HL-60/S4 treated with phorbol 12-myristate 13-acetate at 8.2 ng/mL for 4 days and 3 days (cell line): ENCODE measurements around the gene DPM1.

Experiments used
- in situ Hi-C: fragments of 300-500 bp; cut with MboI; formaldehyde crosslinking; loops from 2 replicates; pipeline ENCODE4 v1.15.0; 2022; ENCODE audit warnings: low sequenced_read_pairs

DPM1 gene

GRCh38 chr20:50980851-50981713 is 22.8 kb upstream of the DPM1 start:
- in situ Hi-C loops: loop anchor here (10.0 to 25.0 kb wide), 2 partner anchors 334 to 631 kb away; no protein-coding TSS in a partner anchor

GRCh38 chr20:50980071-50980681 is 21.8 kb upstream of the DPM1 start:
- in situ Hi-C loops: loop anchor here (10.0 to 25.0 kb wide), 2 partner anchors 335 to 632 kb away; no protein-coding TSS in a partner anchor

- in situ Hi-C loops: loop anchor here (25.0 kb wide), 1 partner anchor 634 kb away; no protein-coding TSS in a partner anchor
Observed at GRCh38 chr20:50978533-50978932, 20.2 kb upstream of the DPM1 start.

GRCh38 chr20:50977066-50978021 is 19.0 kb upstream of the DPM1 start:
- in situ Hi-C loops: loop anchor here (25.0 kb wide), 1 partner anchor 635 kb away; no protein-coding TSS in a partner anchor

GRCh38 chr20:50975701-50976330 is 17.5 kb upstream of the DPM1 start:
- in situ Hi-C loops: loop anchor here (25.0 kb wide), 1 partner anchor 636 kb away; no protein-coding TSS in a partner anchor

- in situ Hi-C loops: no loop called here
Observed at GRCh38 chr20:50969912-50970311, 11.6 kb upstream of the DPM1 start.

- in situ Hi-C loops: no loop called here
Observed at GRCh38 chr20:50969435-50969834, 11.1 kb upstream of the DPM1 start.

GRCh38 chr20:50968289-50968688 is 10.0 kb upstream of the DPM1 start:
- in situ Hi-C loops: no loop called here

- in situ Hi-C loops: no loop called here
Observed at GRCh38 chr20:50967586-50967985, 9.3 kb upstream of the DPM1 start.

- in situ Hi-C loops: no loop called here
Observed at GRCh38 chr20:50959543-50960126, 1.3 kb upstream of the DPM1 start.

- in situ Hi-C loops: no loop called here
Observed at GRCh38 chr20:50958615-50959542, 547 bp upstream of the DPM1 start, which contains the start of gene MOCS3. TSS of gene MOCS3 (plus strand) at chr20:50958818. CDS start at chr20:50958843, 25 bp downstream.

- in situ Hi-C loops: no loop called here
Observed at GRCh38 chr20:50957276-50957675, 1.1 kb downstream of the DPM1 start.

- in situ Hi-C loops: no loop called here
Observed at GRCh38 chr20:50953821-50954220, 4.5 kb downstream of the DPM1 start.

GRCh38 chr20:50953196-50953595 is 5.1 kb downstream of the DPM1 start:
- in situ Hi-C loops: no loop called here

GRCh38 chr20:50948132-50948785 is 10.1 kb downstream of the DPM1 start:
- in situ Hi-C loops: no loop called here

- in situ Hi-C loops: no loop called here
Observed at GRCh38 chr20:50943069-50943468, 15.3 kb downstream of the DPM1 start.

- in situ Hi-C loops: no loop called here
Observed at GRCh38 chr20:50933589-50933988, 24.7 kb downstream of the DPM1 start.

- in situ Hi-C loops: no loop called here
Observed at GRCh38 chr20:50932691-50933280, 25.5 kb downstream of the DPM1 start.
